ENCODE measurements around the gene CATSPERD. TPM values are rescaled to one million over a fixed set of nuclear protein-coding genes. Genes with fewer than 3 reads are reported as not detected.

Gene CATSPERD
- total RNA-seq, 4 donors from 2014 or later = not detected

DNA sequence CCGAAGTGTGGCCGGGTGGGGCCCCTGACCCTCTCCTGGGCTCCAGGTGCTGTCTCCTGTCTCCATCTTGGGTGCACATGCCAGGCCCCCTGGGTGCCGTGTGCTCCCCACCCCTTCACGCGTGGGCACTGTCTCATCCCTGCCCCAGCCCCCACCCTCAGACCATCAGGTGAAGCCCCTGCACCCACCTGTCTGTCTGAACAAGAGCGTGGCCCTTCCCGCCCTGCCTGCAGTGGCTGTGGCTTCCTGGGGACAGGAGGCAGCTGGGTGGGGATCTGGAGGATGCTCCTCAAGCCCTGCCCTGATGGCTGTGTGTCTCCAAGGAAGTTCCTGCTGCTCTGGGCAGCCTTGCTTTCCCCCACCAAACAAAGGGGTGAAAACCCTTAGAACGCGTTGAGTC, 61.9 kb downstream of the CATSPERD start:
- H3K27me3 ChIP-seq = no peaks in the 10 kb centered on the region
- H3K4me3 ChIP-seq = no peak overlapping the region
- no peak for TF ChIP-seq POLR2A (IDR thresholded peaks at IDR 0.05)
- no peak for TF ChIP-seq CTCF (IDR thresholded peaks at IDR 0.05 in 4 of 5, conservative IDR thresholded peaks at IDR 0.05 in 1 of 5)
- no peak for ATAC-seq
- H3K4me1 ChIP-seq = no peaks in the 10 kb centered on the region
- no peak overlapping the region for H3K27ac ChIP-seq
- H3K9me3 ChIP-seq = no peaks in the 10 kb centered on the region
- DNase-seq = no peak
- peaks cover 7 to 31% of the 10 kb centered on the region in 2 donors for H3K36me3 ChIP-seq
- intact Hi-C loops (cut with DNase I; ENCODE audit: low total_unique reads) = no loop called here
- in situ Hi-C loops (cut with MboI; ENCODE audit: low sequenced_read_pairs in 4 of 4) = no loop called here

DNA sequence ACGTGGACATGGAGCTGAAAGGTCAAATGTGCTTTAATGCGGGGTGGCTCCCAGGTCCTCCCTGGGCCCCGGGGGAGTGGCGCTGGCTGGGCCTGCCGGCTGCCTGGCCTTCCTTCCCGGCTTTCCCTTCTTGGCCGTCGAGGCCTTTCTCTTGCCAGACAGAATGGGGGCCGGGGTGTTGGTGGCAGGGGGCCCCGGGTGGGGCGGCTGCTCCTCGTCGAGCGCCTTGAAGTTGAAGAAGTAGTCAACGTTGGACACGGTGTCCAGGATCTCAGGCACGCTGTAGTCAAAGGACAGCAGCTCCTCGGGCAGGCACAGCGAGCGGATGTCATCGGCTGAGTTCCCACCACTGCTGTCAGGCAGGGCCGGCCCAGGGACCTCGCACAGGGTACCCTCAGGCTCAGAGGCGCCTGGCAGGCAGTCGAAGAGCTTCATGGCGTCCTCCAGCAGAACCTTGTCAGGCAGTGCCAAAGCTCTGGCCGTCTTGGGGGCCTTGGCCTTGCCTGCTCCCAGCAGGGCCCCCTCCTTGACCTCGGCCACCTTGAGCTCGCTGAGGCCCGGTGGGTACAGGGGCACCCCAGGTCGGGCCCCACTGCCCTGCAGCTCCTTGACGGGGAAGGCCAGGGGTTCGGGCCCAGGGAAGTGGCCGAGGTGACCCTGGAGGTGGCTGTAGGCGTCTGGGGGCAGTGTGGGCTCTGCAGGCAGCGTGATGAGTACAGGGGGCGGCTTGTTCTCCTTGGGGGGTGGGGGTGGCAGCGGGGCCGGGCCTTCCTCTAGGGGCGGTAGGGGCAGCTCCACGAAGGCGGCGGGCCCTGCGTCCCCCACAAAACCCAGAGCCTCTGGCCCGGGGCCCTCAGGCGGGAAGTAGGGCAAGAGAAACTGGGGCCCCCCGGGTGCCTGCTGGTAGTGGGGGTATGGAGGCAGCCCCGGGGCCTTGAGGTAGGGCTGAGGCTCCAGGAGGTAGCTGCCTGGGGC, 62.8 kb downstream of the CATSPERD start:
- Histone ChIP-seq H3K27me3 (no peaks in the 10 kb centered on the region), H3K4me1 (no peaks in the 10 kb centered on the region), H3K4me3 (no peak overlapping the region), H3K27ac (no peak overlapping the region), H3K36me3 (peaks cover 7 to 40% of the 10 kb centered on the region in 2 donors), H3K9me3 (no peaks in the 10 kb centered on the region)
- intact Hi-C loops (cut with DNase I; ENCODE audit: low total_unique reads) (no loop called here), in situ Hi-C loops (cut with MboI; ENCODE audit: low sequenced_read_pairs in 4 of 4) (no loop called here)
- TF ChIP-seq CTCF (IDR thresholded peaks at IDR 0.05 in 4 of 5, conservative IDR thresholded peaks at IDR 0.05 in 1 of 5) = no peak
- no peak for TF ChIP-seq POLR2A (IDR thresholded peaks at IDR 0.05)
- no peak for ATAC-seq
- DNase-seq = no peak

- no peak within 1 kb of the TSS for H3K4me3 ChIP-seq
- in situ Hi-C loops (cut with MboI; ENCODE audit: low sequenced_read_pairs in 4 of 4) (no loop called here), intact Hi-C loops (cut with DNase I; ENCODE audit: low total_unique reads) (no loop called here)
- DNase-seq (no peak), ATAC-seq (no peak)
- peaks cover 0 to under 1% of the 10 kb centered on the region in 2 donors for H3K4me1 ChIP-seq
- TF ChIP-seq CTCF (IDR thresholded peaks at IDR 0.05 in 4 of 5, conservative IDR thresholded peaks at IDR 0.05 in 1 of 5) (no peak), POLR2A (IDR thresholded peaks at IDR 0.05) (no peak)
- H3K36me3 ChIP-seq = peaks cover 7 to 54% of the 10 kb centered on the region in 2 donors
- H3K27me3 ChIP-seq = no peaks in the 10 kb centered on the region
- no peaks in the 10 kb centered on the region for H3K9me3 ChIP-seq
- H3K27ac ChIP-seq = no peak within 1 kb of the TSS
These were observed 64.2 kb downstream of the CATSPERD start, which contains the start of gene PRR22 for GRCh38 chr19:5784581-5785147. PRR22 (minus strand) TSS chr19:5784746; CDS start chr19:5784660, 86 bp downstream.

DNA sequence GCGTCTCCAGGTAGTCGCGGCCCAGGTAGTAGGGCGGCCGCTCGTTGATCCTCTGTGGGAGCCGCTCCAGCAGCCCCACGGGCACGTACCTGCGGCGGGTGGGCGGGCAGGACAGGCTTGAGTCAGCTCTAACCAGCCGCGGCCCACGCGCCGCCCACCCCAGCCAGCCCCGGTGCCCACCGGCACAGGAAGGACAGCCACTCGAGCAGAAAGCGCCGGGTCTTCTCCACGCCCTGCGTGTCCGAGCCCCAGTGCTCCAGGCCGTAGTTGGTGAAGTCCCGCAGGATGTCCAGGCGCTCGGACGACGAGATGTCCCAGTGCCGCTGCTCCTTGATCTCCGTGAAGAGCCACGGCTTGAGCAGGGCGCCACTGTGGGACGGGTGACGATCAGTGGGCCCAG, 65.0 kb downstream of the CATSPERD start:
- DNase-seq (no peak), ATAC-seq (no peak)
- no peak for TF ChIP-seq POLR2A (IDR thresholded peaks at IDR 0.05)
- TF ChIP-seq CTCF (IDR thresholded peaks at IDR 0.05 in 4 of 5, conservative IDR thresholded peaks at IDR 0.05 in 1 of 5) = no peak
- Histone ChIP-seq H3K4me3 (no peak overlapping the region), H3K27ac (no peak overlapping the region), H3K36me3 (peaks cover 7 to 57% of the 10 kb centered on the region in 2 donors), H3K4me1 (peaks cover 7 to 8% of the 10 kb centered on the region in 2 donors), H3K27me3 (no peaks in the 10 kb centered on the region), H3K9me3 (no peaks in the 10 kb centered on the region)
- intact Hi-C loops (cut with DNase I; ENCODE audit: low total_unique reads) (no loop called here), in situ Hi-C loops (cut with MboI; ENCODE audit: low sequenced_read_pairs in 4 of 4) (no loop called here)
